Measurements from ENCODE around the gene IL12A. TPM values are rescaled to one million over a fixed set of nuclear protein-coding genes. Genes with fewer than 3 reads are reported as not detected.

Gene IL12A
- total RNA-seq, 1 experiment from 2014 or later: 1.0 TPM

- intact Hi-C loops (cut with micrococcal nuclease; ENCODE audit: unreplicated experiment): no loop called here
- H3K9me3 Mint-ChIP-seq (ENCODE audit: low read depth, unreplicated experiment): no peaks in the 10 kb centered on the region
These were observed 23.5 kb downstream of the IL12A start for GRCh38 chr3:160012108-160012507.

GRCh38 chr3:160016972-160017371 lies 28.3 kb downstream of the IL12A start:
- Mint-ChIP-seq H3K36me3 (ENCODE audit: insufficient read depth, unreplicated experiment) (no peaks in the 10 kb centered on the region), H3K27ac (ENCODE audit: unreplicated experiment) (no peak overlapping the region), H3K4me3 (ENCODE audit: low read depth, unreplicated experiment) (no peak overlapping the region), H3K4me1 (ENCODE audit: low read depth, unreplicated experiment) (peaks cover 12% of the 10 kb centered on the region), H3K9me3 (ENCODE audit: low read depth, unreplicated experiment) (no peaks in the 10 kb centered on the region), H3K27me3 (ENCODE audit: unreplicated experiment) (peaks cover 20% of the 10 kb centered on the region)
- DNase-seq: peak; percentile 46
- intact Hi-C loops (cut with micrococcal nuclease; ENCODE audit: unreplicated experiment): no loop called here
- TF ChIP-seq CTCF (IDR thresholded peaks at IDR 0.05; ENCODE audit: unreplicated experiment): no peak
- CTCF ChIA-PET: interaction anchor here (0.6 to 1.0 kb wide), 3 partner anchors 10 to 214 kb away, joined by 3 to 4 read pairs (median 4); no protein-coding TSS in a partner anchor
- no TSS peak for BruUV-seq (replicated peaks)

More at GRCh38 chr3:160012108-160012507, 23.5 kb downstream of the IL12A start:
- H3K36me3 Mint-ChIP-seq (ENCODE audit: insufficient read depth, unreplicated experiment): no peaks in the 10 kb centered on the region
- no peak for TF ChIP-seq CTCF (IDR thresholded peaks at IDR 0.05; ENCODE audit: unreplicated experiment)
- no peaks in the 10 kb centered on the region for H3K27me3 Mint-ChIP-seq (ENCODE audit: unreplicated experiment)
- H3K4me1 Mint-ChIP-seq (ENCODE audit: low read depth, unreplicated experiment): peaks cover 7% of the 10 kb centered on the region
- no peak overlapping the region for H3K4me3 Mint-ChIP-seq (ENCODE audit: low read depth, unreplicated experiment)
- CTCF ChIA-PET: interaction anchor here (0.9 kb wide), 1 partner anchor 25 kb away, joined by 3 read pairs; no protein-coding TSS in a partner anchor
- no peak overlapping the region for H3K27ac Mint-ChIP-seq (ENCODE audit: unreplicated experiment)
- BruUV-seq (replicated peaks): no TSS peak
- DNase-seq: no peak

GRCh38 chr3:160018959-160019358 lies 30.3 kb downstream of the IL12A start:
- H3K4me1 Mint-ChIP-seq (ENCODE audit: low read depth, unreplicated experiment): peaks cover 18% of the 10 kb centered on the region
- H3K27me3 Mint-ChIP-seq (ENCODE audit: unreplicated experiment): peaks cover 20% of the 10 kb centered on the region
- no peak overlapping the region for H3K4me3 Mint-ChIP-seq (ENCODE audit: low read depth, unreplicated experiment)
- BruUV-seq (replicated peaks): no TSS peak
- intact Hi-C loops (cut with micrococcal nuclease; ENCODE audit: unreplicated experiment): no loop called here
- no peak overlapping the region for H3K27ac Mint-ChIP-seq (ENCODE audit: unreplicated experiment)
- no peak for DNase-seq
- TF ChIP-seq CTCF (IDR thresholded peaks at IDR 0.05; ENCODE audit: unreplicated experiment): no peak
- H3K9me3 Mint-ChIP-seq (ENCODE audit: low read depth, unreplicated experiment): no peaks in the 10 kb centered on the region
- CTCF ChIA-PET: no interaction called here
- no peaks in the 10 kb centered on the region for H3K36me3 Mint-ChIP-seq (ENCODE audit: insufficient read depth, unreplicated experiment)

GRCh38 chr3:160020057-160020711 lies 31.5 kb downstream of the IL12A start:
- intact Hi-C loops (cut with micrococcal nuclease; ENCODE audit: unreplicated experiment): no loop called here
- Mint-ChIP-seq H3K27me3 (ENCODE audit: unreplicated experiment) (peaks cover 20% of the 10 kb centered on the region), H3K4me1 (ENCODE audit: low read depth, unreplicated experiment) (peaks cover 18% of the 10 kb centered on the region), H3K4me3 (ENCODE audit: low read depth, unreplicated experiment) (no peak overlapping the region), H3K36me3 (ENCODE audit: insufficient read depth, unreplicated experiment) (no peaks in the 10 kb centered on the region), H3K9me3 (ENCODE audit: low read depth, unreplicated experiment) (no peaks in the 10 kb centered on the region), H3K27ac (ENCODE audit: unreplicated experiment) (no peak overlapping the region)
- no peak for TF ChIP-seq CTCF (IDR thresholded peaks at IDR 0.05; ENCODE audit: unreplicated experiment)
- no TSS peak for BruUV-seq (replicated peaks)
- CTCF ChIA-PET: no interaction called here
- no peak for DNase-seq

Measured in Calu3 (cell line).